HepG2 (cell line): ENCODE measurements around the gene LMX1B.

Source experiments
- CTCF ChIP-seq: sonication (generic); formaldehyde crosslinking; IDR thresholded peaks from 2 replicates; pipeline ENCODE4 v1.5.0; 2020; ENCODE audit warnings: mild to moderate bottlenecking, missing genetic modification reagents, moderate library complexity
- MXI1 ChIP-seq: IDR thresholded peaks from 3 replicates; pipeline ENCODE4 v1.6.1; 2012; ENCODE audit warnings: low read depth, low read length, inconsistent platforms, borderline replicate concordance
- NFIC ChIP-seq: IDR thresholded peaks from 2 replicates; pipeline ENCODE4 v1.6.1; 2012; ENCODE audit warnings: mild to moderate bottlenecking, low read length, inconsistent platforms
- SIN3A ChIP-seq: IDR thresholded peaks from 2 replicates; pipeline ENCODE4 v1.6.1; 2011; ENCODE audit warnings: low read depth, mild to moderate bottlenecking, control low read depth, low read length, borderline replicate concordance
- SRF ChIP-seq: IDR thresholded peaks from 2 replicates; pipeline ENCODE4 v1.6.1; 2011; ENCODE audit warnings: mild to moderate bottlenecking, low read depth, low read length, moderate library complexity
- ZNF10 ChIP-seq: sonication (generic); formaldehyde crosslinking; IDR thresholded peaks from 2 replicates; pipeline ENCODE4 v1.4.0; 2020; ENCODE audit warnings: mild to moderate bottlenecking, low read depth, missing genetic modification reagents, borderline replicate concordance
- ZNF770 ChIP-seq: sonication (generic); formaldehyde crosslinking; IDR thresholded peaks from 2 replicates; pipeline ENCODE4 v1.5.0; 2020; ENCODE audit warnings: mild to moderate bottlenecking, missing genetic modification reagents

GRCh38 chr9:126671381-126671831 is 57.7 kb downstream of the LMX1B start:
- TF ChIP-seq ZNF770, result no peak
- no peak for TF ChIP-seq MXI1
- TF ChIP-seq SRF, result no peak
- no peak for TF ChIP-seq ZNF10
- TF ChIP-seq NFIC, result no peak
- no peak for TF ChIP-seq CTCF
- no peak for TF ChIP-seq SIN3A
